K562 (cell line): ENCODE measurements around the gene ABCD3. TPM values are rescaled to one million over a fixed set of nuclear protein-coding genes. Genes with fewer than 3 reads are reported as not detected.

Experiments used
- ATAC-seq: fragments of 200-7000 bp; cut with Tn5 transposase; 3 replicates; pipeline ENCODE4 v1.9.1; 2020; ENCODE audit warnings: moderate library complexity
- BruUV-seq: library from RNA; stranded (reverse); fragments of 400-500 nt; replicated peaks from 2 replicates; lab custom pipeline; 2021; lab: Mats Ljungman, UMichigan
- CTCF ChIA-PET: fragments of 300-600 bp; formaldehyde crosslinking; extraction: SDS; loops from one replicate; lab custom pipeline; 2021; ENCODE audit warnings: low intra/inter-chr PET ratio; lab: Yijun Ruan, JAX
- POLR2A ChIA-PET: fragments of 300-600, 350-650 bp; sonication (Branson Sonifier 250); formaldehyde crosslinking; extraction: SDS; loops from one replicate; lab custom pipeline; 2021; ENCODE audit warnings: antibody characterized with exemption, inconsistent platforms; lab: Yijun Ruan, JAX
- DNase-seq, 4 experiments: peaks; one replicate each; pipeline versions ENCODE4 v3.0.0 to v3.0.0-alpha.2; 2011 to 2018; ENCODE audit warnings: low spot score in 3 of 4, mixed read lengths in 3 of 4; ENCODE audit errors: extremely low read depth in 1 of 4
- FAIRE-seq: peaks from 2 replicates; lab custom pipeline; 2011; peaks lifted over from hg19 to GRCh38; lab: Jason Lieb, UNC
- H2AFZ ChIP-seq: 2 replicates; pipeline ENCODE4 v1.6.0; 2011; ENCODE audit warnings: low read depth, low read length, control low read depth, inconsistent platforms
- H3K27ac ChIP-seq: fragments of 200-600 bp; 3 replicates; pipeline ENCODE4 v1.8.0; 2011; ENCODE audit warnings: low read depth, mild to moderate bottlenecking, control low read depth, inconsistent platforms, low read length, moderate library complexity, mixed read lengths; ENCODE audit errors: extremely low read depth
- H3K27me3 ChIP-seq, 2 experiments: fragments of 300-600 bp in 1 of 2; 2 replicates in 1 of 2; 3 replicates in 1 of 2; pipeline versions ENCODE4 v1.6.0 to v1.8.0; 2011; ENCODE audit warnings: inconsistent platforms in 2 of 2, low read length in 2 of 2, mild to moderate bottlenecking in 1 of 2, mixed read lengths in 1 of 2, moderate library complexity in 1 of 2; ENCODE audit not compliant: control insufficient read depth in 2 of 2, insufficient read depth in 2 of 2
- H3K36me3 ChIP-seq: fragments of 300-600 bp; 3 replicates; pipeline ENCODE4 v1.8.0; 2011; ENCODE audit warnings: mild to moderate bottlenecking, low read length, inconsistent platforms; ENCODE audit not compliant: control insufficient read depth, insufficient read depth
- H3K4me1 ChIP-seq, 2 experiments: fragments of 200-600 bp in 1 of 2; replicated peaks in 1 of 2; 2 replicates in 1 of 2; 3 replicates in 1 of 2; pipeline versions ENCODE4 v1.5.1 to v1.8.0; 2011; ENCODE audit warnings: inconsistent platforms in 2 of 2, low read length in 2 of 2, mild to moderate bottlenecking in 1 of 2, mixed read lengths in 1 of 2, moderate library complexity in 1 of 2; ENCODE audit not compliant: control insufficient read depth in 2 of 2, insufficient read depth in 2 of 2
- H3K4me2 ChIP-seq: 2 replicates; pipeline ENCODE4 v1.6.1; 2011; ENCODE audit warnings: low read length, control low read depth, inconsistent platforms, mixed read lengths; ENCODE audit not compliant: insufficient read depth
- H3K4me3 ChIP-seq: fragments of 200-600 bp; sonication (generic), shearing (Covaris generic); 2 replicates; pipeline ENCODE4 v1.5.1; 2016; ENCODE audit warnings: control low read depth, inconsistent platforms
- H3K79me2 ChIP-seq: fragments of 200-600 bp; 3 replicates; pipeline ENCODE4 v1.8.0; 2011; ENCODE audit warnings: low read length, inconsistent platforms; ENCODE audit not compliant: control insufficient read depth, insufficient read depth
- H3K9ac ChIP-seq, 2 experiments: 2 replicates each; pipeline versions ENCODE4 v1.6.0 to v1.6.1; 2011; ENCODE audit warnings: low read depth in 2 of 2, low read length in 2 of 2, control low read depth in 1 of 2, inconsistent platforms in 1 of 2, mild to moderate bottlenecking in 1 of 2, mixed read lengths in 1 of 2; ENCODE audit not compliant: insufficient read depth in 1 of 2
- H3K9me1 ChIP-seq: one replicate; pipeline ENCODE4 v1.6.0; 2011; ENCODE audit warnings: inconsistent platforms, mild to moderate bottlenecking, low read length, moderate library complexity; ENCODE audit not compliant: control insufficient read depth, insufficient read depth
- H3K9me3 ChIP-seq: replicated peaks from 2 replicates; pipeline ENCODE4 v1.5.1; 2011; ENCODE audit warnings: low read depth, low read length, inconsistent platforms; ENCODE audit not compliant: control insufficient read depth, insufficient read depth
- H4K20me1 ChIP-seq: replicated peaks from 2 replicates; pipeline ENCODE4 v1.6.1; 2011; ENCODE audit warnings: low read length, inconsistent platforms, mixed read lengths; ENCODE audit not compliant: control insufficient read depth, insufficient read depth
- CREB1 ChIP-seq, 2 experiments: sonication (generic) in 1 of 2; formaldehyde crosslinking in 1 of 2; IDR thresholded peaks; 2 replicates each; pipeline versions ENCODE4 v1.6.1 to v1.8.0; 2012 to 2022; ENCODE audit warnings: inconsistent platforms in 1 of 2, mild to moderate bottlenecking in 1 of 2, missing genetic modification reagents in 1 of 2, moderate library complexity in 1 of 2
- CXXC5 ChIP-seq: fragments of 250-450 bp; sonication (Bioruptor Pico); IDR thresholded peaks from 2 replicates; pipeline ENCODE4 v1.8.0; 2022; ENCODE audit warnings: inconsistent platforms, mild to moderate bottlenecking, moderate library complexity
- EGR1 ChIP-seq: fragments of 450-650 bp; conservative IDR thresholded peaks from 2 replicates; pipeline ENCODE4 v1.6.1; 2017; ENCODE audit warnings: mild to moderate bottlenecking
- FOXK1 ChIP-seq: sonication (generic); formaldehyde crosslinking; IDR thresholded peaks from 2 replicates; pipeline ENCODE4 v1.8.0; 2022; ENCODE audit warnings: missing genetic modification reagents, mild to moderate bottlenecking, borderline replicate concordance
- KAT7 ChIP-seq: sonication (generic); formaldehyde crosslinking; IDR thresholded peaks from 2 replicates; pipeline ENCODE4 v1.8.0; 2022; ENCODE audit warnings: missing genetic modification reagents, mild to moderate bottlenecking, borderline replicate concordance
- MCM3 ChIP-seq: fragments of 450-650 bp; IDR thresholded peaks from 2 replicates; pipeline ENCODE4 v1.6.1; 2016
- MTA2 ChIP-seq: fragments of 450-650 bp; IDR thresholded peaks from 2 replicates; pipeline ENCODE4 v1.6.1; 2016; ENCODE audit warnings: low read depth
- MXI1 ChIP-seq: IDR thresholded peaks from 2 replicates; pipeline ENCODE4 v1.6.1; 2011; ENCODE audit warnings: low read depth, mild to moderate bottlenecking, improper control_type of control experiment, low read length
- NCOA1 ChIP-seq: fragments of 450-650 bp; IDR thresholded peaks from 2 replicates; pipeline ENCODE4 v1.6.1; 2016; ENCODE audit warnings: low read depth
- NFATC3 ChIP-seq: fragments of 450-650 bp; IDR thresholded peaks from 2 replicates; pipeline ENCODE4 v1.6.1; 2017; ENCODE audit warnings: mild to moderate bottlenecking
- PRPF4 ChIP-seq: fragments of 200-400 bp; formaldehyde crosslinking; IDR thresholded peaks from one replicate; pipeline ENCODE4 v1.6.1; 2017; ENCODE audit warnings: low read length, low read depth, mild to moderate bottlenecking; ENCODE audit not compliant: insufficient read depth, poor library complexity, severe bottlenecking
- RUNX1 ChIP-seq: sonication (generic); IDR thresholded peaks from 2 replicates; pipeline ENCODE4 v1.6.1; 2016; ENCODE audit warnings: antibody characterized with exemption, low read depth
- TAF7 ChIP-seq: fragments of 450-650 bp; IDR thresholded peaks from 2 replicates; pipeline ENCODE4 v1.6.1; 2016; ENCODE audit warnings: missing genetic modification characterization, missing compliant biosample characterization
- ZNF41 ChIP-seq: fragments of 250-450 bp; sonication (Bioruptor Pico); conservative IDR thresholded peaks from 2 replicates; pipeline ENCODE4 v1.4.0; 2020; ENCODE audit warnings: mild to moderate bottlenecking
- ZNF589 ChIP-seq: fragments of 200-800 bp; sonication (Bioruptor generic); IDR thresholded peaks from 2 replicates; pipeline ENCODE4 v1.6.1; 2016; ENCODE audit warnings: low read depth, missing genetic modification characterization, missing compliant biosample characterization
- ZZZ3 ChIP-seq: fragments of 450-650 bp; IDR thresholded peaks from 2 replicates; pipeline ENCODE4 v1.6.1; 2016; ENCODE audit warnings: antibody characterized with exemption, mild to moderate bottlenecking, moderate library complexity
- WGBS: fragments of 100-300 bp; shearing (Covaris generic); methylation state at CpG from one replicate; pipeline ENCODE4 v1.1.6; 2016; ENCODE audit warnings: low coverage, mixed read lengths; ENCODE audit not compliant: insufficient coverage; ENCODE audit errors: missing lambda C conversion rate; 5-methylcytosine and 5-hydroxymethylcytosine counted together
- in situ Hi-C: fragments of 300-500 bp; cut with MboI; formaldehyde crosslinking; loops from 4 replicates; pipeline ENCODE4 v1.15.0; 2018; ENCODE audit warnings: inconsistent platforms, mixed read lengths
- intact Hi-C: fragments of 100-400 bp; cut with micrococcal nuclease; formaldehyde crosslinking; loops from 2 replicates; pipeline ENCODE4 v1.14.2; 2022
- polyA plus RNA-seq, 8 experiments: library from polyadenylated mRNA; depleted of rRNA in 4 of 8; stranded (reverse) in 5 of 8; unstranded in 3 of 8; fragments of >200 nt; fragmentation: Nextera tagmentation in 2 of 8; fragmentation: Illumina TruSeq in 1 of 8; extraction: Ambion mirVana in 2 of 8; extraction: Trizol in 1 of 8; gene quantifications; 2 replicates each; pipeline versions ENCODE4 v1.2.1 to v1.2.3, GENCODE V29; 2011 to 2014; ENCODE audit warnings: inconsistent platforms in 1 of 8, missing spikeins in 1 of 8
- total RNA-seq, 7 experiments: library from RNA; depleted of rRNA in 6 of 7; stranded (reverse); fragments of >200 nt in 6 of 7; fragmentation: Illumina TruSeq in 2 of 7; extraction: Trizol in 2 of 7; gene quantifications; 2 replicates each; pipeline versions ENCODE4 v1.2.1 to v1.2.3, GENCODE V29; 2011 to 2021; ENCODE audit warnings: low replicate concordance in 1 of 7

Gene ABCD3
- total and polyA plus RNA-seq, 9 of the 15 experiments (the other 6 are each of a cell fraction or from before 2014, with no cell fraction given), result 11.0 to 30.7 (median 15.5) TPM

GRCh38 chr1:94528299-94528698 lies 110.1 kb downstream of the ABCD3 start:
- Histone ChIP-seq H3K4me1 (no peaks in the 10 kb centered on the region), H4K20me1 (no peaks in the 10 kb centered on the region), H3K4me3 (no peak overlapping the region), H3K79me2 (no peaks in the 10 kb centered on the region), H3K27me3 (peaks cover 12 to 15% of the 10 kb centered on the region in 2 experiments; a peak in 4 of 5 replicates), H3K36me3 (no peaks in the 10 kb centered on the region), H2AFZ (no peak overlapping the region), H3K4me2 (no peak overlapping the region), H3K27ac (no peak overlapping the region), H3K9ac (no peak overlapping the region), H3K9me3 (no peaks in the 10 kb centered on the region), H3K9me1 (no peaks in the 10 kb centered on the region)
- CTCF ChIA-PET, result no interaction called here
- DNase-seq, result no peak
- no peak for ATAC-seq
- intact Hi-C loops (no loop called here), in situ Hi-C loops (no loop called here)
- BruUV-seq, result no TSS peak
- no peak for TF ChIP-seq NFATC3
- no peak for TF ChIP-seq ZNF589
- no peak for TF ChIP-seq MCM3
- TF ChIP-seq EGR1, result no peak
- TF ChIP-seq ZNF41, result no peak
- TF ChIP-seq NCOA1, result no peak
- no peak for TF ChIP-seq CREB1 (IDR thresholded peaks at IDR 0.05)
- no peak for TF ChIP-seq CREB1 (CRISPR knock-in tag; IDR thresholded peaks at IDR 0.05)
- TF ChIP-seq TAF7 (tag), result no peak
- WGBS, result 0% methylated on average over 1 of the region's 1 CpG
- POLR2A ChIA-PET, result no interaction called here
- FAIRE-seq, result no peak

- intact Hi-C loops, result no loop called here
- Histone ChIP-seq H3K4me3 (no peak overlapping the region), H3K27ac (no peak overlapping the region), H3K36me3 (no peaks in the 10 kb centered on the region), H3K4me2 (no peak overlapping the region)
- FAIRE-seq, result no peak
- in situ Hi-C loops, result no loop called here
- TF ChIP-seq CXXC5 (CRISPR knock-in tag) (no peak), MXI1 (no peak), FOXK1 (no peak), KAT7 (CRISPR knock-in tag) (no peak), ZZZ3 (no peak), RUNX1 (no peak), MTA2 (no peak), PRPF4 (no peak)
- TF ChIP-seq, all 486 proteins: peak for 0
- Histone ChIP-seq H3K9me3 (no peaks in the 10 kb centered on the region), H3K9ac (no peak overlapping the region), H3K79me2 (no peaks in the 10 kb centered on the region), H3K4me1 (no peaks in the 10 kb centered on the region), H2AFZ (no peak overlapping the region), H4K20me1 (no peaks in the 10 kb centered on the region), H3K9me1 (no peaks in the 10 kb centered on the region), H3K27me3 (peaks cover 12 to 15% of the 10 kb centered on the region in 2 experiments; a peak in 4 of 5 replicates)
- BruUV-seq, result no TSS peak
- ChIA-PET POLR2A (no interaction called here), CTCF (no interaction called here)
- no peak for ATAC-seq
- DNase-seq, result no peak
- 2% methylated on average over 5 of the region's 5 CpGs for WGBS
These were observed 110.6 kb downstream of the ABCD3 start for GRCh38 chr1:94528826-94529225.
